HepG2 (cell line): ENCODE data around the gene QRSL1. TPM values are rescaled to one million over a fixed set of nuclear protein-coding genes. Genes with fewer than 3 reads are reported as not detected.

Experiments used
- ATAC-seq: fragments of 200-7000 bp; cut with Tn5 transposase; 3 replicates; pipeline ENCODE4 v1.9.1; 2020; ENCODE audit warnings: mild to moderate bottlenecking, moderate library complexity
- BruUV-seq: library from RNA; stranded (reverse); fragments of 400-500 nt; replicated peaks from 2 replicates; lab custom pipeline; 2021; lab: Mats Ljungman, UMichigan
- CTCF ChIA-PET: fragments of 300-600 bp; formaldehyde crosslinking; extraction: SDS; loops from one replicate; lab custom pipeline; 2021; ENCODE audit warnings: low total read pairs, inconsistent platforms, low intra/inter-chr PET ratio; lab: Yijun Ruan, JAX
- POLR2A ChIA-PET: fragments of 350-600 bp; sonication (Branson Sonifier 250); formaldehyde crosslinking; loops from one replicate; lab custom pipeline; 2020; ENCODE audit warnings: antibody characterized with exemption, inconsistent platforms; lab: Yijun Ruan, JAX
- DNase-seq: peaks from one replicate; pipeline ENCODE4 v3.0.0-alpha.2; 2015; ENCODE audit warnings: low spot score
- FAIRE-seq: peaks from 3 replicates; lab custom pipeline; 2011; peaks lifted over from hg19 to GRCh38; lab: Jason Lieb, UNC
- H2AFZ ChIP-seq: one replicate; pipeline ENCODE4 v1.6.1; 2011; ENCODE audit warnings: low read length, inconsistent platforms
- H3K27ac ChIP-seq: fragments of 300-600 bp; 3 replicates; pipeline ENCODE4 v1.8.0; 2011; ENCODE audit warnings: mixed run types, mild to moderate bottlenecking, mixed read lengths, low read length, inconsistent platforms; ENCODE audit not compliant: insufficient read depth; ENCODE audit errors: extremely low read length
- H3K27me3 ChIP-seq, 2 experiments: fragments of 200-600 bp in 1 of 2; 2 replicates in 1 of 2; 3 replicates in 1 of 2; pipeline versions ENCODE4 v1.6.0 to v1.8.0; 2011; ENCODE audit warnings: low read length in 2 of 2, mild to moderate bottlenecking in 2 of 2, moderate library complexity in 2 of 2, inconsistent platforms in 1 of 2; ENCODE audit not compliant: insufficient read depth in 2 of 2, control insufficient read depth in 1 of 2
- H3K36me3 ChIP-seq, 2 experiments: fragments of 200-600 bp in 1 of 2; replicated peaks in 1 of 2; 2 replicates in 1 of 2; 3 replicates in 1 of 2; pipeline versions ENCODE4 v1.5.1 to v1.8.0; 2011; ENCODE audit warnings: low read length in 2 of 2, inconsistent platforms in 1 of 2; ENCODE audit not compliant: insufficient read depth in 2 of 2, control insufficient read depth in 1 of 2
- H3K4me1 ChIP-seq: 2 replicates; pipeline ENCODE4 v1.5.1; 2012; ENCODE audit warnings: low read length, inconsistent platforms; ENCODE audit not compliant: insufficient read depth
- H3K4me2 ChIP-seq: 2 replicates; pipeline ENCODE4 v1.6.0; 2011; ENCODE audit warnings: low read depth, low read length, inconsistent platforms
- H3K4me3 ChIP-seq, 3 experiments: fragments of 200-600 bp in 1 of 3; sonication (generic), shearing (Covaris generic) in 1 of 3; replicated peaks in 1 of 3; 2 replicates each; pipeline ENCODE4 v1.5.1; 2011 to 2016; ENCODE audit warnings: low read length in 3 of 3, inconsistent platforms in 2 of 3, low read depth in 2 of 3, mild to moderate bottlenecking in 2 of 3, control low read depth in 1 of 3, mixed read lengths in 1 of 3; ENCODE audit not compliant: insufficient read depth in 1 of 3
- H3K79me2 ChIP-seq: one replicate; pipeline ENCODE4 v1.6.1; 2011; ENCODE audit warnings: low read length, inconsistent platforms; ENCODE audit not compliant: insufficient read depth
- H3K9ac ChIP-seq: 2 replicates; pipeline ENCODE4 v1.6.0; 2011; ENCODE audit warnings: mild to moderate bottlenecking, low read depth, low read length, inconsistent platforms; ENCODE audit not compliant: insufficient read depth
- H3K9me3 ChIP-seq: 2 replicates; pipeline ENCODE4 v1.5.1; 2012; ENCODE audit warnings: mild to moderate bottlenecking, low read length
- H4K20me1 ChIP-seq: 2 replicates; pipeline ENCODE4 v1.6.0; 2011; ENCODE audit warnings: inconsistent platforms, mild to moderate bottlenecking, low read length, moderate library complexity; ENCODE audit not compliant: insufficient read depth
- CERS6 ChIP-seq: sonication (generic); formaldehyde crosslinking; IDR thresholded peaks from 2 replicates; pipeline ENCODE4 v1.5.0; 2020; ENCODE audit warnings: missing genetic modification reagents
- MAZ ChIP-seq, 2 experiments: sonication (generic) in 1 of 2; formaldehyde crosslinking in 1 of 2; IDR thresholded peaks; 2 replicates each; pipeline versions ENCODE4 v1.5.0 to v1.6.1; 2012 to 2020; ENCODE audit warnings: low read depth in 2 of 2, mild to moderate bottlenecking in 2 of 2, borderline replicate concordance in 1 of 2, improper control_type of control experiment in 1 of 2, low read length in 1 of 2, missing genetic modification reagents in 1 of 2, moderate library complexity in 1 of 2
- MED13 ChIP-seq: sonication (generic); formaldehyde crosslinking; IDR thresholded peaks from 2 replicates; pipeline ENCODE4 v1.5.0; 2020; ENCODE audit warnings: missing genetic modification reagents
- SRY ChIP-seq: sonication (generic); formaldehyde crosslinking; IDR thresholded peaks from 2 replicates; pipeline ENCODE4 v1.8.0; 2022; ENCODE audit warnings: mild to moderate bottlenecking, missing genetic modification reagents
- ZMYM2 ChIP-seq: sonication (generic); formaldehyde crosslinking; IDR thresholded peaks from 2 replicates; pipeline ENCODE4 v1.8.0; 2022; ENCODE audit warnings: mild to moderate bottlenecking, missing genetic modification reagents
- ZNF317 ChIP-seq: sonication (generic); formaldehyde crosslinking; IDR thresholded peaks from 2 replicates; pipeline ENCODE4 v1.5.0; 2020; ENCODE audit warnings: mild to moderate bottlenecking, missing genetic modification reagents
- ZNF343 ChIP-seq: sonication (generic); formaldehyde crosslinking; IDR thresholded peaks from 2 replicates; pipeline ENCODE4 v1.4.0; 2020; ENCODE audit warnings: mild to moderate bottlenecking, missing genetic modification reagents
- ZNF674 ChIP-seq: sonication (generic); formaldehyde crosslinking; IDR thresholded peaks from 2 replicates; pipeline ENCODE4 v1.5.0; 2020; ENCODE audit warnings: low read depth, mild to moderate bottlenecking, missing genetic modification reagents
- ZNF747 ChIP-seq: sonication (generic); formaldehyde crosslinking; IDR thresholded peaks from 2 replicates; pipeline ENCODE4 v1.8.1; 2023; ENCODE audit warnings: missing genetic modification reagents, mild to moderate bottlenecking, borderline replicate concordance
- ZNF800 ChIP-seq: sonication (generic); formaldehyde crosslinking; IDR thresholded peaks from 2 replicates; pipeline ENCODE4 v1.4.0; 2020; ENCODE audit warnings: missing genetic modification reagents
- WGBS: methylation state at CpG from one replicate; pipeline ENCODE4 v1.1.6; 2017; ENCODE audit warnings: low lambda C conversion rate; 5-methylcytosine and 5-hydroxymethylcytosine counted together
- in situ Hi-C: cut with HindIII; loops from 2 replicates; pipeline ENCODE4 v1.10.0; 2017; ENCODE audit warnings: low pct_unique_long_range_greater_than_20kb; ENCODE audit not compliant: extremely low pct_ligation_motif_present
- intact Hi-C: fragments of 100-400 bp; cut with micrococcal nuclease; formaldehyde crosslinking; loops from one replicate; pipeline ENCODE4 v1.10.0; 2022; ENCODE audit not compliant: unreplicated experiment
- polyA plus RNA-seq, 8 experiments: library from polyadenylated mRNA; depleted of rRNA in 3 of 8; stranded (reverse) in 7 of 8; unstranded in 1 of 8; fragments of >200 nt; fragmentation: Illumina TruSeq in 4 of 8; extraction: Trizol in 4 of 8; gene quantifications; 2 replicates each; pipeline versions ENCODE4 v1.2.1 to v1.2.3, GENCODE V29; 2011 to 2016; ENCODE audit warnings: low read depth in 4 of 8, missing spikeins in 1 of 8, mixed read lengths in 1 of 8; ENCODE audit not compliant: insufficient read depth in 1 of 8
- total RNA-seq, 5 experiments: library from RNA; depleted of rRNA; stranded (reverse); fragments of >200 nt; fragmentation: Illumina TruSeq; extraction: Trizol; gene quantifications; 2 replicates each; pipeline ENCODE4 v1.2.3, GENCODE V29; 2016; ENCODE audit warnings: low read depth in 1 of 5

QRSL1 gene
- total and polyA plus RNA-seq, 2 of the 13 experiments (the other 11 are each of a cell fraction or from before 2014, with no cell fraction given) = 8.2 to 22.3 TPM

DNA sequence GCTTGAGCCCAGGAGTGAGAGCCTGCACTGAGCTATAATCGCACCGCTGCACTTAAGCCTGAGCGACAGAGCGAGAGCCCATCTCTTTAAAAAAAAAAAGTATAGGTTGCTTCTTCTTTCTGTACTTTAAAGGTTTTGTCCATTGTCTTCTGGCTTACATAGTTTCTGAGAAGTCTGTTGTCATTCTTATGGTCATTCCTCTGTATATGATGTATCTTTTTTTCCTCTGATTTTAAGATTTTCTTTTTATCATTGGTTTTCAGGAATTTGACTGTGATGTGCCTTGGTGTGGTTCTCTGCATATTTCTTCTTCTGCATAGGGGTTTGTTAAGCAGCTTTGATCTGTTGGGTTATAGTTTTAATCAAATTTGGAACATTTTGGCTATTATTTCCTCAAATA is 29.1 kb downstream of the QRSL1 start:
- FAIRE-seq (no peak), ATAC-seq (no peak), DNase-seq (no peak)
- no peak overlapping the region for H3K4me2 ChIP-seq
- no peak overlapping the region for H3K9ac ChIP-seq
- H3K36me3 ChIP-seq = peaks cover 7 to 41% of the 10 kb centered on the region in 2 experiments
- H3K27me3 ChIP-seq = no peaks in the 10 kb centered on the region
- no peaks in the 10 kb centered on the region for H3K79me2 ChIP-seq
- BruUV-seq = no TSS peak
- CTCF ChIA-PET = no interaction called here
- POLR2A ChIA-PET = no interaction called here
- no peak overlapping the region for H3K27ac ChIP-seq
- no peak overlapping the region for H2AFZ ChIP-seq
- no peaks in the 10 kb centered on the region for H3K4me1 ChIP-seq
- no peak overlapping the region for H3K4me3 ChIP-seq
- WGBS = 93% methylated on average over 4 of the region's 4 CpGs
- in situ Hi-C loops = no loop called here
- H4K20me1 ChIP-seq = no peaks in the 10 kb centered on the region
- intact Hi-C loops = no loop called here
- TF ChIP-seq MAZ (IDR thresholded peaks at IDR 0.05; ENCODE audit: borderline replicate concordance, low read depth, low read length) (no peak), MAZ (CRISPR knock-in tag; IDR thresholded peaks at IDR 0.05; ENCODE audit: low read depth) (no peak), ZNF317 (CRISPR knock-in tag) (peak; percentile 100)
- H3K9me3 ChIP-seq = peaks cover 8% of the 10 kb centered on the region; the same call in 1 of the 2 replicates

DNA sequence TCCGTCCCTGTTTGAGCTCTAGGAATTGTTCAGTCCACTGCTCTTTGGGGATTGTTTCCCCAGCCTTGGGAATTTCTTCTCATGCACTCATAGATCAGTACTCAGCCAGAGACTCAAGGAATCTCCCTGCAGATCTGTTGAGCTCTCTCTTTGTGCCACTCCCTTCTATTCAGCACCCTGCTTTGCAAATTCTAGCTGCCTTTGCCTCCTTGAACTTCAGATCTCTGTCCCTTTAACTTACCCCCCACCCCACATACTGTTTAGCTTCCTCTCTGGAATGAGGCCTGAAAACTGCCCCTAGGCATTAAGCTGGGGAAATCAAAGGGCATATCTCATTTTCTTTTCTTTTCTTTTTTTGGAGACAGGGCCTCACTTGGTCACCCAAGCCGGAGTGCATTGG is 30.5 kb downstream of the QRSL1 start:
- FAIRE-seq (no peak), ATAC-seq (no peak), DNase-seq (no peak)
- no peak overlapping the region for H3K4me2 ChIP-seq
- no TSS peak for BruUV-seq
- no peak overlapping the region for H3K9ac ChIP-seq
- ChIA-PET CTCF (no interaction called here), POLR2A (no interaction called here)
- H2AFZ ChIP-seq = no peak overlapping the region
- intact Hi-C loops (no loop called here), in situ Hi-C loops (no loop called here)
- 96% methylated on average over 2 of the region's 2 CpGs for WGBS
- no peak overlapping the region for H3K4me3 ChIP-seq
- no peaks in the 10 kb centered on the region for H3K4me1 ChIP-seq
- H3K27me3 ChIP-seq = no peaks in the 10 kb centered on the region
- H4K20me1 ChIP-seq = no peaks in the 10 kb centered on the region
- no peaks in the 10 kb centered on the region for H3K79me2 ChIP-seq
- H3K27ac ChIP-seq = no peak overlapping the region
- peaks cover 6 to 39% of the 10 kb centered on the region in 2 experiments for H3K36me3 ChIP-seq
- H3K9me3 ChIP-seq = peaks cover 8% of the 10 kb centered on the region; the same call in 1 of the 2 replicates
- no peak for TF ChIP-seq ZMYM2 (CRISPR knock-in tag)
- no peak for TF ChIP-seq MED13 (CRISPR knock-in tag)
- no peak for TF ChIP-seq ZNF343 (CRISPR knock-in tag)
- TF ChIP-seq CERS6 (CRISPR knock-in tag) = no peak
- no peak for TF ChIP-seq SRY (CRISPR knock-in tag)
- TF ChIP-seq ZNF747 (CRISPR knock-in tag) = no peak
- no peak for TF ChIP-seq ZNF800 (CRISPR knock-in tag)
- no peak for TF ChIP-seq ZNF674 (CRISPR knock-in tag)
